WTC11 (cell line): Measurements from ENCODE around the gene ANKRD11. TPM values are rescaled to one million over a fixed set of nuclear protein-coding genes. Genes with fewer than 3 reads are reported as not detected.

Experiments used
- ATAC-seq: fragments of 200-7000 bp; cut with Tn5 transposase; 2 replicates; pipeline ENCODE4 v1.10.0; 2021; ENCODE audit warnings: mild to moderate bottlenecking, moderate library complexity
- CTCF ChIA-PET: fragments of 300-600 bp; sonication (Branson Sonifier 250); formaldehyde crosslinking; loops from one replicate; lab custom pipeline; 2021; ENCODE audit warnings: antibody characterized with exemption; lab: Charles Lee
- POLR2A ChIA-PET: fragments of 350-600 bp; sonication (Branson Sonifier 250); formaldehyde crosslinking; loops from one replicate; lab custom pipeline; 2021; ENCODE audit warnings: antibody characterized with exemption; lab: Charles Lee
- DNase-seq: peaks from one replicate; pipeline ENCODE4 v3.0.0; 2021; ENCODE audit warnings: low spot score
- H3K27ac Mint-ChIP-seq: 2 replicates; pipeline ENCODE4 v1.8.0; 2021; ENCODE audit warnings: mixed read lengths
- H3K27me3 Mint-ChIP-seq: 2 replicates; pipeline ENCODE4 v1.8.0; 2021; ENCODE audit warnings: low read depth, mild to moderate bottlenecking, moderate library complexity, mixed read lengths
- H3K36me3 Mint-ChIP-seq: 2 replicates; pipeline ENCODE4 v1.8.0; 2021; ENCODE audit warnings: mixed read lengths
- H3K4me1 Mint-ChIP-seq: 2 replicates; pipeline ENCODE4 v1.8.0; 2022; ENCODE audit warnings: mixed read lengths
- H3K4me3 Mint-ChIP-seq: 2 replicates; pipeline ENCODE4 v1.8.0; 2021; ENCODE audit warnings: mild to moderate bottlenecking, moderate library complexity, mixed read lengths
- H3K9me3 Mint-ChIP-seq: 2 replicates; pipeline ENCODE4 v1.8.0; 2021; ENCODE audit warnings: mixed read lengths
- ARID4B ChIP-seq: sonication (generic); formaldehyde crosslinking; IDR thresholded peaks from 2 replicates; pipeline ENCODE4 v1.8.0; 2023; ENCODE audit warnings: missing genetic modification reagents, mild to moderate bottlenecking, borderline replicate concordance
- CBFB ChIP-seq: sonication (generic); formaldehyde crosslinking; IDR thresholded peaks from 2 replicates; pipeline ENCODE4 v1.8.1; 2022; ENCODE audit warnings: mild to moderate bottlenecking, low read depth, missing genetic modification reagents
- E2F1 ChIP-seq: sonication (generic); formaldehyde crosslinking; IDR thresholded peaks from 2 replicates; pipeline ENCODE4 v1.8.0; 2022; ENCODE audit warnings: mild to moderate bottlenecking, missing genetic modification reagents
- E2F4 ChIP-seq: sonication (generic); formaldehyde crosslinking; IDR thresholded peaks from 2 replicates; pipeline ENCODE4 v1.8.1; 2022; ENCODE audit warnings: low read depth, mild to moderate bottlenecking, moderate library complexity, missing genetic modification reagents, borderline replicate concordance
- ESRRA ChIP-seq: sonication (generic); formaldehyde crosslinking; IDR thresholded peaks from 2 replicates; pipeline ENCODE4 v1.8.1; 2022; ENCODE audit warnings: mild to moderate bottlenecking, missing genetic modification reagents, borderline replicate concordance
- FOXJ3 ChIP-seq: sonication (generic); formaldehyde crosslinking; IDR thresholded peaks from 2 replicates; pipeline ENCODE4 v1.9.0; 2021; ENCODE audit warnings: missing genetic modification reagents, mild to moderate bottlenecking, borderline replicate concordance
- FOXK1 ChIP-seq: sonication (generic); formaldehyde crosslinking; IDR thresholded peaks from 2 replicates; pipeline ENCODE4 v1.8.0; 2022; ENCODE audit warnings: mild to moderate bottlenecking, moderate library complexity, missing genetic modification reagents
- IRF2 ChIP-seq: sonication (generic); formaldehyde crosslinking; IDR thresholded peaks from 2 replicates; pipeline ENCODE4 v1.8.0; 2022; ENCODE audit warnings: low read depth, missing genetic modification reagents, borderline replicate concordance
- JUN ChIP-seq: sonication (generic); formaldehyde crosslinking; IDR thresholded peaks from 2 replicates; pipeline ENCODE4 v1.8.0; 2023; ENCODE audit warnings: mild to moderate bottlenecking, missing genetic modification reagents
- MAX ChIP-seq: sonication (generic); formaldehyde crosslinking; IDR thresholded peaks from 2 replicates; pipeline ENCODE4 v1.8.0; 2022; ENCODE audit warnings: mild to moderate bottlenecking, missing genetic modification reagents
- MXD4 ChIP-seq: fragments of 250-450 bp; sonication (Bioruptor Pico); IDR thresholded peaks from 2 replicates; pipeline ENCODE4 v1.8.0; 2021; ENCODE audit warnings: mild to moderate bottlenecking, moderate library complexity, borderline replicate concordance
- NR3C1 ChIP-seq: sonication (generic); formaldehyde crosslinking; conservative IDR thresholded peaks from 2 replicates; pipeline ENCODE4 v1.8.1; 2023; ENCODE audit warnings: low read depth, mild to moderate bottlenecking, missing genetic modification reagents
- PRRX2 ChIP-seq: fragments of 250-450 bp; sonication (Bioruptor Pico); IDR thresholded peaks from 2 replicates; pipeline ENCODE4 v1.8.0; 2021; ENCODE audit warnings: mild to moderate bottlenecking
- SP1 ChIP-seq: sonication (generic); formaldehyde crosslinking; conservative IDR thresholded peaks from 2 replicates; pipeline ENCODE4 v1.8.1; 2022; ENCODE audit warnings: missing genetic modification reagents
- STAT6 ChIP-seq: sonication (generic); formaldehyde crosslinking; conservative IDR thresholded peaks from 2 replicates; pipeline ENCODE4 v1.8.1; 2023; ENCODE audit warnings: mild to moderate bottlenecking, low read depth, missing genetic modification reagents, moderate library complexity
- TCF7 ChIP-seq: sonication (generic); formaldehyde crosslinking; IDR thresholded peaks from 2 replicates; pipeline ENCODE4 v1.8.0; 2022; ENCODE audit warnings: mild to moderate bottlenecking, low read depth, missing genetic modification reagents, moderate library complexity
- TP53 ChIP-seq: sonication (generic); formaldehyde crosslinking; IDR thresholded peaks from 2 replicates; pipeline ENCODE4 v1.8.1; 2023; ENCODE audit warnings: mild to moderate bottlenecking, missing genetic modification reagents
- ZNF138 ChIP-seq: sonication (generic); formaldehyde crosslinking; conservative IDR thresholded peaks from 2 replicates; pipeline ENCODE4 v1.8.1; 2022; ENCODE audit warnings: mild to moderate bottlenecking, moderate library complexity, missing genetic modification reagents
- total RNA-seq: library from RNA; stranded (reverse); gene quantifications from 3 replicates; pipeline ENCODE4 v1.2.3, GENCODE V29; 2021

Gene ANKRD11
- total RNA-seq, 1 experiment from 2014 or later, result 184 TPM

GRCh38 chr16:89374393-89374960 lies 115.9 kb downstream of the ANKRD11 start:
- Mint-ChIP-seq H3K4me3 (no peak overlapping the region), H3K27ac (peak overlapping the region; percentile 87), H3K27me3 (no peaks in the 10 kb centered on the region), H3K9me3 (no peaks in the 10 kb centered on the region), H3K36me3 (no peaks in the 10 kb centered on the region), H3K4me1 (peaks cover 75% of the 10 kb centered on the region)
- TF ChIP-seq CBFB (CRISPR knock-in tag), result no peak
- no peak for TF ChIP-seq IRF2 (CRISPR knock-in tag)
- no peak for TF ChIP-seq FOXJ3 (CRISPR knock-in tag)
- no peak for TF ChIP-seq ARID4B (CRISPR knock-in tag)
- no peak for TF ChIP-seq TP53 (CRISPR knock-in tag)
- TF ChIP-seq ESRRA (CRISPR knock-in tag), result no peak
- no peak for TF ChIP-seq SP1
- TF ChIP-seq MAX (CRISPR knock-in tag), result no peak
- TF ChIP-seq NR3C1 (CRISPR knock-in tag), result no peak
- TF ChIP-seq TCF7 (CRISPR knock-in tag), result no peak
- TF ChIP-seq E2F4 (CRISPR knock-in tag), result no peak
- TF ChIP-seq STAT6 (CRISPR knock-in tag), result no peak
- no peak for TF ChIP-seq MXD4 (CRISPR knock-in tag)
- no peak for TF ChIP-seq JUN (CRISPR knock-in tag)
- no peak for TF ChIP-seq PRRX2
- no peak for TF ChIP-seq E2F1 (CRISPR knock-in tag)
- no peak for TF ChIP-seq ZNF138
- no peak for TF ChIP-seq FOXK1 (CRISPR knock-in tag)
- ChIA-PET POLR2A (interaction anchor here (0.5 to 1.2 kb wide), 3 partner anchors 10 to 52 kb away, joined by 3 to 4 read pairs (median 3); no protein-coding TSS in a partner anchor), CTCF (interaction anchor here (0.6 to 2.0 kb wide), 13 partner anchors 9 to 134 kb away, joined by 3 to 12 read pairs (median 5); partner anchors contain the start of gene SPG7)
- ATAC-seq, result peak; percentile 80
- DNase-seq, result peak; percentile 52
